Aorta (tissue), 5 donors: ENCODE results near the gene MPPED1. TPM values are rescaled to one million over a fixed set of nuclear protein-coding genes. Genes with fewer than 3 reads are reported as not detected.

Source experiments
- ATAC-seq: fragments of 200-7000 bp; cut with Tn5 transposase; one replicate; pipeline ENCODE4 v1.9.1; 2022; ENCODE audit warnings: moderate library complexity; ENCODE audit not compliant: low FRiP score
- DNase-seq, 2 donors: peaks; one replicate each; pipeline ENCODE4 v3.0.0-alpha.2; 2020
- H3K27ac ChIP-seq, 2 donors: one replicate each; pipeline ENCODE4 v1.5.1; 2013; ENCODE audit warnings: low read length in 2 of 2, mild to moderate bottlenecking in 2 of 2, moderate library complexity in 2 of 2, control low read depth in 1 of 2, inconsistent platforms in 1 of 2, low read depth in 1 of 2
- H3K27me3 ChIP-seq, 2 donors: one replicate each; pipeline ENCODE4 v1.6.1; 2013; ENCODE audit warnings: control low read depth in 1 of 2, low read length in 1 of 2, mild to moderate bottlenecking in 1 of 2, moderate library complexity in 1 of 2; ENCODE audit not compliant: insufficient read depth in 2 of 2, control insufficient read depth in 1 of 2
- H3K36me3 ChIP-seq, 2 donors: one replicate each; pipeline ENCODE4 v1.6.1; 2013; ENCODE audit warnings: control low read depth in 1 of 2, low read length in 1 of 2, mild to moderate bottlenecking in 1 of 2; ENCODE audit not compliant: insufficient read depth in 2 of 2, control insufficient read depth in 1 of 2
- H3K4me1 ChIP-seq, 2 donors: one replicate each; pipeline ENCODE4 v1.6.1; 2013; ENCODE audit warnings: low read length in 2 of 2, control low read depth in 1 of 2, mild to moderate bottlenecking in 1 of 2, moderate library complexity in 1 of 2; ENCODE audit not compliant: insufficient read depth in 2 of 2, control insufficient read depth in 1 of 2
- H3K4me3 ChIP-seq, 2 donors: one replicate each; pipeline ENCODE4 v1.5.1; 2013; ENCODE audit warnings: low read length in 2 of 2, control low read depth in 1 of 2, mild to moderate bottlenecking in 1 of 2
- H3K9me3 ChIP-seq: one replicate; pipeline ENCODE4 v1.6.1; 2013; ENCODE audit warnings: mild to moderate bottlenecking, low read length; ENCODE audit not compliant: control insufficient read depth
- WGBS, 2 donors: extraction: QIAGEN DNeasy Blood & Tissue Kit; methylation state at CpG; one replicate each; pipeline ENCODE4 v1.1.7; 2013; 5-methylcytosine and 5-hydroxymethylcytosine counted together
- intact Hi-C, 2 donors: fragments of 100-400 bp; cut with DNase I; formaldehyde crosslinking; loops; one replicate each; pipeline versions ENCODE4 v1.14.2 to v1.15.0; 2022
- polyA plus RNA-seq, 2 donors: library from polyadenylated mRNA; stranded (reverse); fragments of 200-250 nt; gene quantifications; one replicate each; pipeline ENCODE4 v1.2.3, GENCODE V29; 2013
- total RNA-seq, 2 donors: library from RNA; stranded (reverse); fragmentation: NEBNext Ultra II Directional; extraction: Animal tissue kit (Norgen Biotek cat#: 25700); gene quantifications; one replicate each; pipeline ENCODE4 v1.2.1, GENCODE V29; 2021
- donor health status: healthy with polysubstance abuse.
- donor health status: Bipolar disorder and iron deficiency.
- donor health status: DM: no; HTN: no; CAD: no.
- donor health status: DM: no; HTN: no; CAD: no.
- donor health status: DM: yes; HTN: yes; CAD: no.

Gene MPPED1
- total and polyA plus RNA-seq, 4 donors = not detected

DNA sequence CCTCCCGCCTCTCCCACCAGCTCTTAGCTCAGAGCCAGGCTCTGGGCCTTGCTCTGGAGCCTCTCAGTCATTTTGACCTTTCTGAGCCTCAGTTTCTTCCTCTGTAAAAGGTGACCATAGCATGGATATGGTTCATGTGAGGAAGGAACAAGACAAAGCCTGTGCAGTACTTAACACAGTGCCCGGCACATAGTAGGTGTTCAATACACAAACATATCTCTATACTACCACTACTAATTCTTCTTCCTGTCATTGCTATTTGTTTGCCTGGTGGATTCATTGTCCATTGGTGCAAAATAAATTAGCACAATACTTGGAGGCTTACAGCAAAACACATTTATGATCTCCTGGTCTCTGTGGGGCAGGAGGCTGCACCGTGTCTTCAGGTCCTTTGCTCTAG, 21.6 kb upstream of the MPPED1 start:
- Histone ChIP-seq H3K27ac (no peak overlapping the region), H3K27me3 (peaks cover 0 to 2% of the 10 kb centered on the region in 2 donors), H3K4me3 (no peak overlapping the region), H3K4me1 (no peaks in the 10 kb centered on the region), H3K9me3 (peaks cover 3% of the 10 kb centered on the region), H3K36me3 (no peaks in the 10 kb centered on the region)
- peak in 1 of 2 donors; percentile 37 for DNase-seq
- WGBS, 2 donors = 87 to 92% methylated on average over 3 of the region's 3 CpGs
- no peak for ATAC-seq
- intact Hi-C loops = loop anchor here in 1 of 2 donors (10.0 kb wide), 1 partner anchor 435 kb away; no protein-coding TSS in a partner anchor

DNA sequence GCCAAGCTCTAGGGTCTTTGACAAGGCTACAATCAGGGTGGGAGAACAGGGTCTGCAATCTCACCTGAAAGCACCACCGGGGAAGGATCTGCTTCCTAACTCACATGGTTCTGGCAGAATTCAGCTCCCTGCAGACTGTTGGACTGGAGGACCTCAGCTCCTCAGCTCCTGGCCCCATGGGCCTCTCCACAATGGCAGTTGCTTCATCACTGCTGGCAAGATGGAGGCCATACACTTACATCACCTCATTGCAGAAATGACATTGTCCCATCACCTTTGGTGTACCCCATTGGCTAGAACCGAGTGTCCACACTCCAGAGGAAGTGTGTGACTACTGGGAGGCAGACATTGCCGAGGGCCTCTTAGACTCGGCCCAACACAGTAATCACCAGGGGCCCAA, 20.9 kb upstream of the MPPED1 start:
- no peak for ATAC-seq

DNA sequence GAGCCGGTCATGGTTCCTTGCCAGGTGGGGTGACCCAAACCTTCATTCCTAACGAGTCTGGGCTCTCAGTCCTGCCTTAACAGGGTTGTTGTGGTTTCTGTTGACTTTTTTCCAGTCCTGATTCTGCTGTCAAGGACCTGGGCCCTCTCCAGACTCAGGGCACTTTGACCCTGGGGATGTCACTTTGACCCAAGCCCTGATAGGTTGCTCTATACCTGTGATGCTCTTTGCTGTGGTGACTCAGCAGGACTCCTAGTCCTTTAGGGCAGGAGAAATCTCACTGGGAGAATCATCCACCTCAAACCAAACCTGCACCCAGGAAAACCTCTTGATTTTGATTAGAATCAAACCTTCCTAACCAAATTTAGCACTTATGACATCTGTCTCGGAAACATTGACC, 20.5 kb upstream of the MPPED1 start:
- 64 to 71% methylated on average over 3 of the region's 3 CpGs for WGBS, 2 donors
- DNase-seq (no peak), ATAC-seq (no peak)
- H3K4me1 ChIP-seq = no peaks in the 10 kb centered on the region
- intact Hi-C loops = loop anchor here in 1 of 2 donors (10.0 kb wide), 1 partner anchor 433 kb away; no protein-coding TSS in a partner anchor
- peaks cover 3% of the 10 kb centered on the region for H3K9me3 ChIP-seq
- no peak overlapping the region for H3K4me3 ChIP-seq
- H3K27ac ChIP-seq = no peak overlapping the region
- no peaks in the 10 kb centered on the region for H3K36me3 ChIP-seq
- peaks cover 0 to 2% of the 10 kb centered on the region in 2 donors for H3K27me3 ChIP-seq

More for the DNA sequence above, 20.9 kb upstream of the MPPED1 start:
- Histone ChIP-seq H3K4me3 (no peak overlapping the region), H3K4me1 (no peaks in the 10 kb centered on the region), H3K36me3 (no peaks in the 10 kb centered on the region), H3K9me3 (peaks cover 3% of the 10 kb centered on the region), H3K27ac (no peak overlapping the region), H3K27me3 (peaks cover 0 to 2% of the 10 kb centered on the region in 2 donors)
- WGBS, 2 donors = 83 to 86% methylated on average over 4 of the region's 4 CpGs
- intact Hi-C loops = loop anchor here in 1 of 2 donors (10.0 kb wide), 1 partner anchor 434 kb away; no protein-coding TSS in a partner anchor
- DNase-seq = peak in 1 of 2 donors; percentile 33

DNA sequence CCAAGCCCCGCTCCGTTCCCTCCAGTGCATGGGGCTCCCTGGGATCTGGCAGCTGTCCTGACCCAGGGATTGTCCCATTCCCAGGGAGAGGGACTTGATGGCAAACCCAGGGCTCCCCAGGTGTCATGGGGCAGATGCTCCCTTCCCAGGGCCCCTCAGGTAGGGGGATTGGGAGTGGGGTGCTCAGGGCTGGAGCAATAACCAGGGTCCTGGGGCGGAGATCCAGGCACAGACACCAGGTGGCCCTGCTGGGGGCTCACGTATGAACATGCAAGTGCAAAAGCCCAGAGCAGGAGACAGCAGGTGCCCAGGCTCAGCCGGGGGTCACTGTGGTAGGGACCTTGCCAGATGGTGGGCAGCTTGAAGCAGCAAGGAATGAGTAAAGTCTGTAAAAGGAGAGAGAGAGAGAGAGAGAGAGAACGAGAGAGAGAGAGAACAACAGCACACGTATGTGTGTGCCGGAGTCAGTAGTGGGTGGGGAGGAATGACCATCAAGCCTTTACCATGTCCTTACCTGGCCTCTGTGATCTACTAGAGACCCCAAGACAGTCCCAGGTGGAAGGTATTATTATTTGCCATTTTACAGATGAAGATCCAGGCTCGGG, 19.3 kb upstream of the MPPED1 start:
- Histone ChIP-seq H3K36me3 (no peaks in the 10 kb centered on the region), H3K4me1 (no peaks in the 10 kb centered on the region), H3K27ac (no peak overlapping the region), H3K27me3 (peaks cover 0 to 2% of the 10 kb centered on the region in 2 donors), H3K9me3 (peaks cover 3% of the 10 kb centered on the region), H3K4me3 (no peak overlapping the region)
- no peak for ATAC-seq
- peak in 1 of 2 donors; percentile 48 for DNase-seq
- intact Hi-C loops = loop anchor here in 1 of 2 donors (10.0 kb wide), 1 partner anchor 432 kb away; no protein-coding TSS in a partner anchor
- WGBS, 2 donors = 79 to 81% methylated on average over 9 of the region's 9 CpGs

DNA sequence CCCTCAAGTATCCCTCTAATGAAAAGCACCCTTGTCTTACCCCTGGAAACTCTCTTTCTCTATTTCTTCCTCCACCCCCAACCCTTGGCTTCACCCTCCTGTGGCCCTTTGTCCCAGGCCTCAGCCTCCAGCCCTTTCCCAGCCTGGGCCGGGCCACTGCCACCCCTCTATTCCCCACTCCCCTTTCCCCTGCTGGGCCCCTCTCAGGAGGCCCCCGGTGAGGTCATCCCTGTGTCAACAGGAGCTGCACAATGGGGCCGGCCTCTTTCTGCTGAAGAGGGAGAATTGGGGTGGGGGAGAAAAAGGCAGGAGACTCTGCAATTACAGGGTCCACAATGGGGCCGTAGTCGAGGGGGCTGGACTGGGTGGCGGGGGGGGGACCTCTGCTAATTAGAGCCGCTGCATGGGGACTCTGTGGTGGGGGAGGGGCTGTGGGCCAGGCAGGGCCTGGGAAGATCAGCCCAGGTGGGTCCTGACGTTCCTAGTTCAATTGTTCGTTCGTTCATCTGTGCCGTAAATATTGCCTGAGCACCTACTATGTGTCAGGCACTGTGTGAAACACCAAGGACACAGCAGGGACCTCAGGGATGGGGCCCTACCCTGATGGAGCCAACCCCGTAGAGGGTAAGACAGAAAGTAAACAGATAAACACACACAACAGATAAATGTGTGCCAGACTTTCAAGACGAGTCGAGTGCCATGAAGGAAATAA, 18.5 kb upstream of the MPPED1 start:
- Histone ChIP-seq H3K9me3 (peaks cover 3% of the 10 kb centered on the region), H3K27me3 (peaks cover 0 to 2% of the 10 kb centered on the region in 2 donors), H3K4me1 (no peaks in the 10 kb centered on the region), H3K27ac (no peak overlapping the region), H3K36me3 (no peaks in the 10 kb centered on the region), H3K4me3 (no peak overlapping the region)
- 40 to 41% methylated on average over 14 of the region's 14 CpGs for WGBS, 2 donors
- DNase-seq = peak in 1 of 2 donors; percentile 45
- intact Hi-C loops = loop anchor here in 1 of 2 donors (10.0 kb wide), 1 partner anchor 432 kb away; no protein-coding TSS in a partner anchor
- ATAC-seq = no peak

DNA sequence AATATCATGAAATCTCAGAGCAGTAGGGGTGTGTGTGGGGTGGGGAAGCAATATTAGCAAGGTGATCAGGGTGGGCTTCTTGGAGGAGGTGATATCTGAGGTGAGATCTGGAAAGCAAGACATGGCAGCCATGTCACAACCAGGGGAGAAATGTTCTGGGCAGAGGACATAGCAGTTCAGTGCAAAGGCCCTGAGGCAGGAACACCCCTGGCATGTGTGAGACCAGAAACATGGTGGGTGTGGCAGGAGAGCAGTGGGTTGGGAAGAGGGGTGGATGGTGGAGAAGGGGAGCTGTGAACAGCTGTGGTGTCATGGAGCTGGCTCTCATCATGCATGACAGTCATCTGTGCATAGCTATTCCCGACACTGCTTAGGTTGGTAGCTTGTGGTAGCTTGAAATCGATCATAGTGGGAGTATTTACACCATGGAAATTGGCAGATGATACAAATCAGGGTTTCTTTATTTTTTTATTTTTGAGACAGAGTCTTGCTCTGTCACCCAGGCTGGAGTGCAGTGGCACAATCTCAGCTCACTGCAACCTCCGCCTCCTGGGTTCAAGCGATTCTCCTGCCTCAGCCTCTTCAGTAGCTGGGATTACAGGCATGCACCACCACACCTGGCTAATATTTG, 17.9 kb upstream of the MPPED1 start:
- no peaks in the 10 kb centered on the region for H3K36me3 ChIP-seq
- H3K27me3 ChIP-seq = peaks cover 0 to 2% of the 10 kb centered on the region in 2 donors
- 91 to 95% methylated on average over 4 of the region's 4 CpGs for WGBS, 2 donors
- intact Hi-C loops = loop anchor here in 1 of 2 donors (10.0 kb wide), 1 partner anchor 431 kb away; no protein-coding TSS in a partner anchor
- no peak for ATAC-seq
- H3K9me3 ChIP-seq = peaks cover 3% of the 10 kb centered on the region
- no peak overlapping the region for H3K4me3 ChIP-seq
- H3K4me1 ChIP-seq = no peaks in the 10 kb centered on the region
- no peak overlapping the region for H3K27ac ChIP-seq
- DNase-seq = peak in 1 of 2 donors; percentile 20

DNA sequence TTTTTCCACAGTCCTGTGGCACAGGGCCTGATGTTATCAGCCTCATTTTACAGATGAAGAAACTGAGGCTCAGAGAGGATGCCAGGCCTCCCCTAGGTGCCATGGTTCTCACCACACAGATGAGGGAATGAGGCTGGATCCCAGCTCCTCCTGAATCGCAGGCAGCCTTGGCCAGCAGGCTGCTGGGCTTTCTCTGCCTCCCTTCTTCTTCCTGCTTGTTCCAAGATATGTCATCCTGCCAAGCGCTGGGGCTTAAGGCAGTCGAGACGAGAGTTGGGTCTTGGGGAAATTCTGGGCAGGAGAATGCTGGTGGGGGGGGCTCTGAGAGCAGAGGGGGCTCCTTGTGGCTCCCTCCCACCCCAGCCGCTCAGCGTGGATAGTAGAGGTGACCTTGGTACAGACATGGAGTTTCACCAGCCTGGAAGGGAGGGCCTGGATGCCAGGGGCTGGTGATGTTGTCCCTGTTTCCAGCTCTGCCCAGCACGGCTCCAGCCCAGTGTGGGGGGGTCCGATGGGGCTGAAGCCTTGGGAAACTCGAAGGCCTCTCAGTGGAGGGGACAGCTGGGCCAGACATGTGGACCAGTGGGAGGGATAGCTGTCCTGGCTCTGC, 16.6 kb upstream of the MPPED1 start:
- Histone ChIP-seq H3K27me3 (peaks cover 0 to 2% of the 10 kb centered on the region in 2 donors), H3K4me1 (no peaks in the 10 kb centered on the region), H3K9me3 (peaks cover 3% of the 10 kb centered on the region), H3K4me3 (no peak overlapping the region), H3K36me3 (no peaks in the 10 kb centered on the region), H3K27ac (no peak overlapping the region)
- WGBS, 2 donors = 27 to 38% methylated on average over 7 to 9 of the region's 9 CpGs
- DNase-seq = peak in 1 of 2 donors; percentile 61
- no peak for ATAC-seq
- intact Hi-C loops = loop anchor here in 1 of 2 donors (10.0 kb wide), 1 partner anchor 430 kb away; no protein-coding TSS in a partner anchor

DNA sequence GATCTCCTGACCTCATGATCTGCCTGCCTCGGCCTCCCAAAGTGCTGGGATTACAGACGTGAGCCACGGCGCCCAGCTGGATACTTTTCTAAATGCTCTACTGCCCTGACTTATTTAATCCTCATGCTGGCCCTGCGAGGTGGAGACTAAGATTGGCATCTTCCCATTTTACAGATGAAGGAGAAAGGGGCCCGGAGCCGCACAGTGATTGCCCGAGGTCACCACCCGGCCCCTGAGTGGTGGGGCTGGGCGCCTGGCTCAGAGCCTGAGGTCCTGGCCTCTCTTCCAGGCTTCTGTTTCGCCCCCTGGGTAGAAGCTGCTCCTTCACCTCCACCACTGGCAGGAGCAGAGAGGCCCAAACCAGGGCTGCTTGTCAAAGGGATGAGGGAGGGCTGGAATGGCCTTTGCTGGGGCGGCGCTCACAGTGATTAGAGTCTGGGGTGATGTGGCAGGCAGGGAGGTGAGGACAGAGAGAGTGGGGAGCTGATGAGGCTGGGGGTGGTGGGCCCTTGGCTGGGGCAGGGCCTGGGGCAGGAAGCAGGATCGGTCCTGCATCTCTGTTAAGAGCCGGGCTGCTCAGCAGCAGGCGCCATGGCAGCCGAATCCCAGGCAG, 15.4 kb upstream of the MPPED1 start:
- H3K4me1 ChIP-seq = no peaks in the 10 kb centered on the region
- no peaks in the 10 kb centered on the region for H3K36me3 ChIP-seq
- DNase-seq = peak in 1 of 2 donors; percentile 57
- intact Hi-C loops = loop anchor here in 1 of 2 donors (10.0 kb wide), 1 partner anchor 428 kb away; no protein-coding TSS in a partner anchor
- H3K4me3 ChIP-seq = no peak overlapping the region
- no peak for ATAC-seq
- H3K27me3 ChIP-seq = peaks cover 0 to 2% of the 10 kb centered on the region in 2 donors
- peaks cover 3% of the 10 kb centered on the region for H3K9me3 ChIP-seq
- no peak overlapping the region for H3K27ac ChIP-seq
- 63 to 67% methylated on average over 17 of the region's 17 CpGs for WGBS, 2 donors
